HT-29 (cell line): ENCODE data around the gene PLCH2. TPM values are rescaled to one million over a fixed set of nuclear protein-coding genes. Genes with fewer than 3 reads are reported as not detected.

ENCODE experiments used
- DNase-seq: peaks from one replicate; pipeline ENCODE4 v3.0.0-alpha.2; 2015; ENCODE audit warnings: low spot score
- total RNA-seq: library from RNA; depleted of rRNA; stranded (reverse); fragments of >200 nt; shearing (Covaris generic); gene quantifications from 2 replicates; pipeline ENCODE4 v1.2.3, GENCODE V29; 2014

Gene PLCH2
- total RNA-seq, 1 experiment from 2014 or later = 5.3 TPM

DNA sequence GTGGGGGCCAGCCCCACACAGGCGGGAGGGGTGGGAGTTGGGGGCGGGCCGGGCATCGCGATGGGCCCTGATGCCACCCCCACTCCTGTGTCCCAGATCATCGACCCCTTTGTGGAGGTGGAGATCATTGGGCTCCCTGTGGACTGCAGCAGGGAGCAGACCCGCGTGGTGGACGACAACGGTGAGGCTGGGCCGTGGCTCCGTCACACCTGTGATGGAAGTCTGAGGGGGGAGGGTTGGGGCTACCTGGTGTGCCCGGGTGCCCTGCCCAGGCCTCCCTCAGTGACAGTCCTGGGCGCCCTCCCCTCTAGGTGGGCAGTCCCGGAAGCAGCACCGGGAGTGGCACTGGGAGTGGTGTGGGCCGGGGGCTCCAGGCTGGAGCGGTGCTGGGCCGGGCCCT lies 22.6 kb downstream of the PLCH2 start:
- no peak for DNase-seq

DNA sequence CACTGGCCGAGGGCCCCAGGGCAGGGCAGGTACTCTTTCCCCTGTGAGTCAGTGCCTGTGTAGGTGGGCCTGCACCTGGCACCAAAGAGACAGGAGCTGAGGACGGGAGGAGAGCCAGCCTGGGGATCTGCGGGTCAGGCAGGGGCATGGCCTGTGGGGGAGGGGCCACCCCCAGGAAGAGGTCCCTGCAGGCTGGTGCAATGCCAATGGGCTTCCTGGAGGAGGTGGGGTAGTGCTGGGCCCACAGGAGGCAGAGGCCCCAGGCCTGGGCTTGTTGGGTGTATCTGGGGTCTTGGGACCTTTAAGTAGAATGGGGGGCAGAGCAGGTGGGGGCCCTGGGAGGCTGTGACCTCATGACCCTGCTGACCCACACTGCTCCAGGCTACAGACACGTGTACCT lies 23.2 kb downstream of the PLCH2 start:
- no peak for DNase-seq

DNA sequence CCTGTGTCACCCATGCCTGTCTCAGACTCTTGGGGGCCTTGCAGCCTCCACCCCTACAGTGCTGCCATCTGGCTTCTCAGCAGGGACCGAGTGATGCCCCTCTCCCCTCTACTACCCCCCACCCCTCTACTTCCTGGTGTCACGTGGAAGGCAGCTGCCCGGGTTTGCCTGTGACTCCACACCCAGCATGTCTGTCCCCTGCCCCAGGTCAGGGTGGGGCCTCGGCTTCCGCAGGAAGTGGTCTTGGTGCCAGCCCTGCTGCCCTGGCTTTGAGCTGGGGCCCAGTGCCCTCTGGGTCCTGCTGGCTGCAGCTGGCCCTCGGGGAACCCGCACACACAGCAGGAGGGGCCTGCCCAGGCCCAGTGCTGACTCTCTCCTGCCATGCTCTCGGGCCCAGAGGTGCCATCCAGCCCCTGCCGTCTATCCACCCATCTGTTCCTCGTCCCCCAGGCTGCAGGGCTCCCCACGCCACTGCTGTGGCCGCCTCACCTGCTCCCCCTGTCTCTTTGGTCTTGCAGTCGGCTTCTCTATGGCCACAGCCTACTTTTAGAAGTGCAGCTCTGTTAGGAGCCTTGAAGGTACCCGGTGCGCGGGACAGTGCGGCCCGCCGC lies 24.0 kb downstream of the PLCH2 start:
- DNase-seq = no peak

GRCh38 chr1:2501041-2501819 lies 25.1 kb downstream of the PLCH2 start:
- DNase-seq = no peak

DNA sequence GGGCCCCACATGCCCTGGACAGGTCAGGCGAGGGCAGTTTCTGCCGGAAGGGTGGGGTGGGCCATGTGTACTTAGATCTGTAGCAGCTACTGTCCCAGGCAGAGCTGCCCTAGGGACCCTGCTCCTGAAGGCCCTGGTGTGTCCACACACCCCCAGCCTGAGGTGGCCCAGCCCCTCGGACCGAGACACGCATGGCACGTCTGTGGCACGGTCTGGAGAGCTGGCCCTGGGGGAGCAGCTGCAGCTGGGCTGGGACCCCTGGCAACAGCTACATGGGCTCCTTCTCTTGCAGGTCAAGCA lies 25.7 kb downstream of the PLCH2 start:
- no peak for DNase-seq

GRCh38 chr1:2502210-2502609 lies 26.1 kb downstream of the PLCH2 start:
- DNase-seq = no peak

DNA sequence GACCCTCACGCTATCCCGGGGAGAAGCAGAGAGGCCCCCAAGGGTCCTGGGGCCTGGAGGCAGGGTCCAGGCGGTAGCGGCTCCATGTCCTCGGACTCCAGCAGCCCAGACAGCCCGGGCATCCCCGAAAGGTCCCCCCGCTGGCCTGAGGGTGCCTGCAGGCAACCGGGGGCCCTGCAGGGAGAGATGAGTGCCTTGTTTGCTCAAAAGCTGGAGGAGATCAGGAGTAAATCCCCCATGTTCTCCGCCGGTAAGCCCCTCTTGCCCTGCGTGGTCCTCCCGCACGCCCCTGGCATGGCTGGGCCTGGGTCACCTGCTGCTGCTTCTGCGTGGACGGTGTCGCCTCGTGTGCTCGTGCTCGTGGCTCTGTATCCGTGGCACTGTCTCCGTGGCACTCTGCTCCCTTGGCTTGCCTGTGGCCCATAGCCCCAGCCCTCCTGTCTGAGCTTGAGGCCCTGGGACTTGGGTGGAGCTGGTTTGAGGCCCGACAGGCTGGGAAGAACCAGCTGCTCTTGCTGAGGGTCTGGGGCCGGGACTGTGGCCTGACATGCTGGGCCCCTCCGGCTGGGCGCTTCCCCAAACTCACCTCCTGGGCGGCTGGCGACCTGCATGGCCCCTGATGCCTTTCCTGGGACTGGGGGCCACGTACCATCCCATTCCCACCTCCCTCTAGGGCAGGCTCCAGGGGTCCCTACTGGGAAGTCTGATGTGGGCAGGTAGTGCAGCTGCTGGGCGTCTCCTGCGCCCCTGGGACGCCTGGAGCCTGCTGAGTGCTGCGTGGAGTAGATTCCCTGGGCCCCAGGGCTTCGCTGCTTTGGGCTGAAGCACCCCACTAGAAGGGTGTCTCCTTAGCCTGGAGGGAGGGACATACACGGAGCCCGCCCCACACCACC lies 26.8 kb downstream of the PLCH2 start:
- no peak for DNase-seq

GRCh38 chr1:2503554-2504224 lies 27.6 kb downstream of the PLCH2 start:
- no peak for DNase-seq

DNA sequence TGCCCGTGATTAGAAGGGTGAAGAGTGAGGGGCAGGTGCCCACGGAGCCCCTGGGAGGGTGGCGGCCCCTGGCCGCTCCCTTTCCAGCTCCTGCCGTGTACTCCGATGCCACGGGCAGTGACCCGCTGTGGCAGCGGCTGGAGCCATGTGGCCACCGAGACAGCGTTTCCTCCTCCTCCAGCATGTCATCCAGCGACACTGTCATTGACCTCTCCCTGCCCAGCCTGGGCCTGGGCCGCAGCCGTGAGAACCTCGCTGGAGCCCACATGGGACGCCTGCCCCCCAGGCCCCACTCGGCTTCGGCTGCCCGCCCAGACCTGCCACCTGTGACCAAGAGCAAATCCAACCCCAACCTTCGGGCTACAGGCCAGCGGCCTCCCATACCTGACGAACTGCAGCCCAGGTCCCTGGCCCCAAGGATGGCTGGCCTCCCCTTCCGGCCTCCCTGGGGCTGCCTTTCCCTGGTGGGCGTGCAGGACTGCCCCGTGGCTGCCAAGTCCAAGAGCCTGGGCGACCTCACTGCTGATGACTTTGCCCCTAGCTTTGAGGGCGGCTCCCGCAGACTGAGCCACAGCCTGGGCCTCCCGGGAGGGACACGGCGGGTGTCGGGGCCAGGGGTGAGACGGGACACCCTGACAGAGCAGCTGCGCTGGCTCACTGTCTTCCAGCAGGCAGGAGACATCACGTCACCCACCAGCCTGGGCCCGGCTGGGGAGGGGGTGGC lies 28.3 kb downstream of the PLCH2 start:
- no peak for DNase-seq

GRCh38 chr1:2504949-2505272 lies 28.8 kb downstream of the PLCH2 start:
- no peak for DNase-seq

- DNase-seq = no peak
Observed at GRCh38 chr1:2505461-2505994, 29.4 kb downstream of the PLCH2 start.

GRCh38 chr1:2506007-2506860 lies 30.1 kb downstream of the PLCH2 start:
- DNase-seq = no peak

DNA sequence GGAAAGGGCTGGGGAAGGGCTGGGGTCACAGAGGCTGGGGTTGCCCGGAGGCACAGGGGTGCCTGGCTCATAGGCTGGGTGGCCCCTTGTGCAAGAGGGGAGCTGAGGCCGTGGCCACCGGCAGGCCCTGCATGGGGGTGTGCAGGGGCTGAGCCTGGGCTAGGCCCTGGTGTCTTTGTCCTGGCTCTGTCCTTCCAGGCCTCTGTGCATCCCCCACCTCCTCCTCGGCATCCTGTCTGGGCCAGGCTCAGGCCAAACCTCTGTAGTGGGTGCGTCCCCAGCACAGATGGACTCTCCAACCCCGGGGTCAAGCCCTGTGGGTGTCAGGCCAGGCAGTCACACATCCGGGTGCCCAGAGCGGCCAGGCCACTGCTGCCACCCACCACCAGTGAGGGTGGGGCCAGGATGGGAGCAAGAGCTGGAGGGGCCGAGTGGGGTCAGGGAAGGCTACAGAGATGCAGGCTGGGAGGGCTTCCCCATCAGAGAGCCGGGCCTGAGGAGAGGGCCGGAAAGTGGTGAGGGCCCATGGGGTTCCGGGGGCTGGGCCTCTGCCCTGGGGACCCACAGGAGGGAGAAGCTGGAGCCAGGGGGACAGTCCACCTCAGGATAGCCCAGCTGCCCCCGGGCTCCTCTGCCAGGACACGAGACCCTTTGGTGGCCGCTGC lies 30.9 kb downstream of the PLCH2 start:
- DNase-seq = no peak

- no peak for DNase-seq
Observed at GRCh38 chr1:2507744-2508155, 31.7 kb downstream of the PLCH2 start.

DNA sequence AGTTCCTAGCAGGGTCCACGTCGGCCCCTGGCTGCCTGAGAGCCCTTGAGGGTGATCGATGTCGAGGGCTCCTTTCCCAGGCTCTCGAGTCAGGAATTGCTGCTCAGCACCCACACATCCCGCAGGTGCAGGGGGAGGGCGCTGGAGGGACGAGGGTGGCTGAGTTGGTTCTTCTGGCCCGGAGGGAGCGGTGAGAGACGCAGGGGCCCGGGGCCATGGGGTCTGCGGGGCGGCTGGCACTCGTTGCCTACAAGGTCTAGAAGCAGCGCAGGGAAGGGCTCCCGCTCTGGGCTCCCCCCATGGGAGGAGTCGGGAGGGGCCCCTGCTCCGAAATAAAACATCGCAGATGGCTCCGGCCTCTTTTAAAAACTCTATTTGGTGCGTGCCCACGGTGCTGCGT lies 32.1 kb downstream of the PLCH2 start:
- DNase-seq = no peak

- no peak for DNase-seq
Observed at GRCh38 chr1:2508751-2509150, 32.7 kb downstream of the PLCH2 start.

- no peak for DNase-seq
Observed at GRCh38 chr1:2509589-2509988, 33.5 kb downstream of the PLCH2 start.

DNA sequence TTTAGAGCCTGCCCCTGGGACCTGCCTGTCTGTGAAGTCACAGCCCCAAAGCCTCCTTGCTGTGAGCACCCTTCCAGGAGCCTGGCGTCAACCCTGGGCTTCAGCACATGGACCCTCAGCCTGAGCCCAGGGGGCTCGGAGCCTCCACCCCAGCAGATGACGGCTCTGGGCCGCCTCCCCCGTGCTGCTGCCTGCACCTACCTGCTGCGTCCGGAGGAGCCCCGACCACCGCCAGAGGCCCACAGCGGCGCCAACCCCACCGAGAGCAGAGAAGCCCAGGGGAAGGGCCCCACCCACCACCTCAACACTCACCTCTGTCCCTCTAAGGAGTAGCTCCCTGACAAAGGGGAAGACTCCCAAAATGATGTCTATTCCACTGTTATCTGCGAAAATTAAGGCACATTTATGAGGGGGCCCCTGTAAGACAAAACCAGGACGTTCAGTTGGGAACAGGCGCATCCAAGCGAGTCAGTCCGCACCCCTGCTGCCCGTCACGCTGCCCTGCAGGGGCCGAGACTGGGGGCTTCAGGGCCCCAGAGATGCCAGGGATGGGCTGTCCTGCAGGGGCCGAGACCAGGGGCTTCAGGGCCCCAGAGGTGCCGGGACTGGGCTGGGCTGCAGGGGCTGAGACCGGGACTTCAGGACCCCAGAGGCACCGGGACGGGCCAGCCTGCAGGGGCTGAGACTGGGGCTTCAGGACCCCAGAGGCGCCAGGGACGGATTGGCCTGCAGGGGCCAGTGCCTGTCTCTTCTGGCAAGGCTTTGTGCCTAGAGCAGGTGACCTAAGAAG lies 34.5 kb downstream of the PLCH2 start:
- DNase-seq = no peak

- DNase-seq = no peak
Observed at GRCh38 chr1:2512862-2513421, 36.9 kb downstream of the PLCH2 start.
